Stimulated activated naive CD8-positive, alpha-beta T cell treated with anti-CD3 and anti-CD28 coated beads, Interleukin-15, Interleukin-2, amounts not matched to agents 100 U/mL and 50 U/mL, for 24 hours (primary cell): ENCODE results near the gene SUSD2.
A peak's percentile ranks its signal among the peaks of the same experiment; 100 is the strongest.
"Not testable (repeated sequence)": the region's sequence is repeated elsewhere in the genome, so short reads cannot be mapped to it uniquely, and the experiment has no call there.

Experiments
- ATAC-seq: fragments of 150-1000 bp; cut with Tn5 transposase; one replicate; pipeline ENCODE4 v1.10.0; 2021
- DNase-seq: peaks from one replicate; pipeline ENCODE4 v3.0.0; 2021

The SUSD2 gene

GRCh38 chr22:24214467-24215285 is 33.4 kb downstream of the SUSD2 start:
- ATAC-seq, result no peak
- no peak for DNase-seq

- DNase-seq (peak; percentile 32), ATAC-seq (peak; percentile 93)
These were observed 35.4 kb downstream of the SUSD2 start for GRCh38 chr22:24216541-24217209.

GRCh38 chr22:24217384-24217783 is 36.1 kb downstream of the SUSD2 start:
- ATAC-seq (no peak), DNase-seq (no peak)

- ATAC-seq (no peak), DNase-seq (no peak)
These were observed 38.5 kb downstream of the SUSD2 start for GRCh38 chr22:24219750-24220149.

- DNase-seq (no peak), ATAC-seq (no peak)
These were observed 43.2 kb downstream of the SUSD2 start for GRCh38 chr22:24224468-24224867.

- no peak for ATAC-seq
- DNase-seq, result no peak
These were observed 43.8 kb downstream of the SUSD2 start for GRCh38 chr22:24225044-24225601.

GRCh38 chr22:24225951-24226350 is 44.7 kb downstream of the SUSD2 start:
- DNase-seq, result no peak
- no peak for ATAC-seq

GRCh38 chr22:24230911-24231656 is 49.8 kb downstream of the SUSD2 start:
- ATAC-seq, result peak; percentile 57

GRCh38 chr22:24231706-24232105 is 50.4 kb downstream of the SUSD2 start:
- no peak for ATAC-seq
- no peak for DNase-seq

More at GRCh38 chr22:24230911-24231656, 49.8 kb downstream of the SUSD2 start:
- peak; percentile 82 for DNase-seq

- no peak for DNase-seq
- no peak for ATAC-seq
These were observed 50.8 kb downstream of the SUSD2 start for GRCh38 chr22:24232124-24232523.

- ATAC-seq (no peak), DNase-seq (no peak)
These were observed 51.4 kb downstream of the SUSD2 start for GRCh38 chr22:24232725-24233124.

GRCh38 chr22:24233235-24233634 is 51.9 kb downstream of the SUSD2 start:
- ATAC-seq, result no peak
- no peak for DNase-seq

- no peak for DNase-seq
- no peak for ATAC-seq
These were observed 52.5 kb downstream of the SUSD2 start for GRCh38 chr22:24233816-24234215.

- DNase-seq (no peak), ATAC-seq (no peak)
These were observed 54.0 kb downstream of the SUSD2 start for GRCh38 chr22:24235315-24235714.

GRCh38 chr22:24236656-24237055 is 55.4 kb downstream of the SUSD2 start:
- no peak for ATAC-seq
- no peak for DNase-seq

GRCh38 chr22:24238101-24238694 is 56.9 kb downstream of the SUSD2 start:
- DNase-seq, ATAC-seq: not testable (repeated sequence)
